ENCODE data around the gene GAA. TPM values are rescaled to one million over a fixed set of nuclear protein-coding genes. Genes with fewer than 3 reads are reported as not detected.
"Not testable (repeated sequence)": the region's sequence is repeated elsewhere in the genome, so short reads cannot be mapped to it uniquely, and the experiment has no call there.

Gene GAA
- total RNA-seq, 2 experiments from 2014 or later, result 28.0 to 29.6 TPM

- no peak overlapping the region for H3K27ac Mint-ChIP-seq
- H3K4me3 Mint-ChIP-seq, result no peak overlapping the region
- no peaks in the 10 kb centered on the region for H3K36me3 Mint-ChIP-seq
- intact Hi-C loops (cut with micrococcal nuclease), result no loop called here
- no peak for DNase-seq
- CTCF ChIA-PET, result interaction anchor here (1.0 to 1.4 kb wide), 2 partner anchors 14 to 79 kb away, joined by 6 to 8 read pairs; partner anchors contain the start of gene GAA
- POLR2A ChIA-PET, result no interaction called here
- H3K4me1 Mint-ChIP-seq (ENCODE audit: low read depth), result no peaks in the 10 kb centered on the region
- H3K27me3 Mint-ChIP-seq, result peaks cover 4% of the 10 kb centered on the region
- no peaks in the 10 kb centered on the region for H3K9me3 Mint-ChIP-seq
Measured at GRCh38 chr17:80087346-80088265, 13.8 kb upstream of the GAA start.

- CTCF ChIA-PET, result interaction anchor here (1.4 kb wide), 1 partner anchor 12 kb away, joined by 7 read pairs; the partner anchor contains the start of gene GAA
- POLR2A ChIA-PET, result no interaction called here
- Mint-ChIP-seq H3K4me3 (no peak overlapping the region), H3K27me3 (peaks cover 4% of the 10 kb centered on the region), H3K9me3 (no peaks in the 10 kb centered on the region), H3K27ac (no peak overlapping the region), H3K36me3 (no peaks in the 10 kb centered on the region), H3K4me1 (ENCODE audit: low read depth) (no peaks in the 10 kb centered on the region)
- no peak for DNase-seq
- intact Hi-C loops (cut with micrococcal nuclease), result no loop called here
Measured at GRCh38 chr17:80089762-80090161, 11.6 kb upstream of the GAA start.

- H3K27me3 Mint-ChIP-seq; H3K4me3 Mint-ChIP-seq; H3K36me3 Mint-ChIP-seq; H3K27ac Mint-ChIP-seq; intact Hi-C loops (cut with micrococcal nuclease); DNase-seq; POLR2A ChIA-PET; H3K9me3 Mint-ChIP-seq; H3K4me1 Mint-ChIP-seq (ENCODE audit: low read depth): not testable (repeated sequence)
- CTCF ChIA-PET, result interaction anchor here (1.2 kb wide), 1 partner anchor 11 kb away, joined by 6 read pairs; the partner anchor contains the start of gene GAA
Measured at GRCh38 chr17:80090164-80090563, 11.2 kb upstream of the GAA start.

- DNase-seq, result no peak
- ChIA-PET CTCF (interaction anchor here (0.6 to 2.3 kb wide), 5 partner anchors 8 to 1501 kb away, joined by 3 to 22 read pairs (median 4); partner anchors contain the start of gene GAA), POLR2A (no interaction called here)
- Mint-ChIP-seq H3K9me3 (no peaks in the 10 kb centered on the region), H3K27me3 (peaks cover 4% of the 10 kb centered on the region), H3K36me3 (no peaks in the 10 kb centered on the region), H3K27ac (no peak overlapping the region), H3K4me3 (no peak overlapping the region), H3K4me1 (ENCODE audit: low read depth) (no peaks in the 10 kb centered on the region)
- intact Hi-C loops (cut with micrococcal nuclease), result no loop called here
Measured at GRCh38 chr17:80091376-80091775, 10.0 kb upstream of the GAA start.

- DNase-seq, result no peak
- Mint-ChIP-seq H3K4me1 (ENCODE audit: low read depth) (no peaks in the 10 kb centered on the region), H3K4me3 (no peak overlapping the region), H3K9me3 (no peaks in the 10 kb centered on the region), H3K36me3 (no peaks in the 10 kb centered on the region), H3K27ac (no peak overlapping the region), H3K27me3 (peaks cover 4% of the 10 kb centered on the region)
- CTCF ChIA-PET, result interaction anchor here (1.1 to 2.3 kb wide), 2 partner anchors 9 to 82 kb away, joined by 3 to 22 read pairs; partner anchors contain the start of gene GAA
- intact Hi-C loops (cut with micrococcal nuclease), result no loop called here
- POLR2A ChIA-PET, result no interaction called here
Measured at GRCh38 chr17:80092959-80093358, 8.4 kb upstream of the GAA start.

GRCh38 chr17:80095038-80095843, 6.1 kb upstream of the GAA start:
- Mint-ChIP-seq H3K27ac (no peak overlapping the region), H3K27me3 (peaks cover 2% of the 10 kb centered on the region), H3K4me3 (no peak overlapping the region), H3K36me3 (no peaks in the 10 kb centered on the region), H3K4me1 (ENCODE audit: low read depth) (peaks cover 8% of the 10 kb centered on the region), H3K9me3 (no peaks in the 10 kb centered on the region)
- ChIA-PET POLR2A (no interaction called here), CTCF (no interaction called here)
- intact Hi-C loops (cut with micrococcal nuclease), result no loop called here
- no peak for DNase-seq

- Mint-ChIP-seq H3K4me1 (ENCODE audit: low read depth) (peaks cover 16% of the 10 kb centered on the region), H3K4me3 (no peak overlapping the region), H3K9me3 (no peaks in the 10 kb centered on the region), H3K27me3 (no peaks in the 10 kb centered on the region), H3K36me3 (no peaks in the 10 kb centered on the region), H3K27ac (no peak overlapping the region)
- POLR2A ChIA-PET, result no interaction called here
- no peak for DNase-seq
- intact Hi-C loops (cut with micrococcal nuclease), result no loop called here
- CTCF ChIA-PET, result no interaction called here
Measured at GRCh38 chr17:80095844-80096475, 5.4 kb upstream of the GAA start.

GRCh38 chr17:80096561-80097021, 4.8 kb upstream of the GAA start:
- POLR2A ChIA-PET, result no interaction called here
- no peak for DNase-seq
- H3K9me3 Mint-ChIP-seq, result no peaks in the 10 kb centered on the region
- no peak overlapping the region for H3K27ac Mint-ChIP-seq
- intact Hi-C loops (cut with micrococcal nuclease), result no loop called here
- H3K4me3 Mint-ChIP-seq, result no peak overlapping the region
- no peaks in the 10 kb centered on the region for H3K27me3 Mint-ChIP-seq
- no peaks in the 10 kb centered on the region for H3K36me3 Mint-ChIP-seq
- CTCF ChIA-PET, result no interaction called here
- H3K4me1 Mint-ChIP-seq (ENCODE audit: low read depth), result peaks cover 16% of the 10 kb centered on the region

GRCh38 chr17:80097127-80097621, 4.2 kb upstream of the GAA start:
- intact Hi-C loops (cut with micrococcal nuclease), result no loop called here
- no peak overlapping the region for H3K4me3 Mint-ChIP-seq
- no peaks in the 10 kb centered on the region for H3K27me3 Mint-ChIP-seq
- ChIA-PET POLR2A (no interaction called here), CTCF (no interaction called here)
- H3K4me1 Mint-ChIP-seq (ENCODE audit: low read depth), result peaks cover 19% of the 10 kb centered on the region
- DNase-seq, result no peak
- no peak overlapping the region for H3K27ac Mint-ChIP-seq
- peaks cover 2% of the 10 kb centered on the region for H3K36me3 Mint-ChIP-seq
- no peaks in the 10 kb centered on the region for H3K9me3 Mint-ChIP-seq

GRCh38 chr17:80097844-80098691, 3.3 kb upstream of the GAA start:
- ChIA-PET POLR2A (no interaction called here), CTCF (interaction anchor here (0.6 kb wide), 1 partner anchor 134 kb away, joined by 3 read pairs; no protein-coding TSS in a partner anchor)
- intact Hi-C loops (cut with micrococcal nuclease), result no loop called here
- Mint-ChIP-seq H3K36me3 (peaks cover 2% of the 10 kb centered on the region), H3K4me1 (ENCODE audit: low read depth) (peaks cover 23% of the 10 kb centered on the region), H3K27me3 (no peaks in the 10 kb centered on the region), H3K4me3 (no peak overlapping the region), H3K27ac (no peak overlapping the region), H3K9me3 (no peaks in the 10 kb centered on the region)
- no peak for DNase-seq

All from activated CD4-positive, alpha-beta memory T cell treated with anti-CD3 and anti-CD28 coated beads for 36 hours (primary cell).